Gastrocnemius medialis (tissue), 4 donors: Measurements from ENCODE around the gene C3AR1. TPM values are rescaled to one million over a fixed set of nuclear protein-coding genes. Genes with fewer than 3 reads are reported as not detected.

Experiments
- total RNA-seq, 4 donors: library from RNA; depleted of rRNA; stranded (reverse); fragments of >200 nt; gene quantifications; one replicate each; pipeline versions ENCODE4 v1.1.0 to v1.2.3, GENCODE V29; 2016

C3AR1 gene
- total RNA-seq, 4 donors from 2014 or later: 0.95 to 4.7 (median 2.4) TPM

Other genes with a start within 250 kb of the C3AR1 start
- not detected for gene SLC2A14, start 193.4 kb downstream of the C3AR1 start, total RNA-seq
- gene SLC2A3, start 130.2 kb downstream of the C3AR1 start, total RNA-seq: 10 to 100 TPM; 19.3 to 27.2 (median 23.7) TPM
- 10 to 100 TPM; 14.3 to 28.0 (median 22.8) TPM for gene FOXJ2, start 33.6 kb downstream of the C3AR1 start, total RNA-seq
- gene NECAP1, start 15.9 kb upstream of the C3AR1 start, total RNA-seq: 10 to 100 TPM; 15.2 to 27.6 (median 15.8) TPM
- not detected for gene CLEC4A, start 57.3 kb upstream of the C3AR1 start, total RNA-seq
- gene ZNF705A, start 90.7 kb upstream of the C3AR1 start, total RNA-seq: not detected
- gene FAM90A1, start 161.3 kb upstream of the C3AR1 start, total RNA-seq: not detected